T-helper 17 cell (primary cell): ENCODE data around the gene TAOK3. TPM values are rescaled to one million over a fixed set of nuclear protein-coding genes. Genes with fewer than 3 reads are reported as not detected.
"Not testable (repeated sequence)": the region's sequence is repeated elsewhere in the genome, so short reads cannot be mapped to it uniquely, and the experiment has no call there.

Experiments
- ATAC-seq: fragments of 150-1000 bp; cut with Tn5 transposase; 2 replicates; pipeline ENCODE4 v1.10.0; 2021; ENCODE audit warnings: mild to moderate bottlenecking, moderate library complexity
- DNase-seq, 3 donors: peaks; one replicate each; pipeline versions ENCODE4 v3.0.0 to v3.0.0-alpha.2; 2020 to 2021
- H3K9me3 ChIP-seq: one replicate; pipeline ENCODE4 v1.7.0; 2013; ENCODE audit warnings: low read length, mild to moderate bottlenecking; ENCODE audit not compliant: control insufficient read depth, poor library complexity, severe bottlenecking
- H3K27ac Mint-ChIP-seq: one replicate; pipeline ENCODE4 v1.8.0; 2022; ENCODE audit warnings: mild to moderate bottlenecking, moderate library complexity, mixed read lengths
- H3K27me3 Mint-ChIP-seq: one replicate; pipeline ENCODE4 v1.8.0; 2022; ENCODE audit warnings: mixed read lengths
- H3K36me3 Mint-ChIP-seq: one replicate; pipeline ENCODE4 v1.8.0; 2022; ENCODE audit warnings: low read depth, mixed read lengths
- H3K4me1 Mint-ChIP-seq: one replicate; pipeline ENCODE4 v1.8.0; 2022; ENCODE audit warnings: mild to moderate bottlenecking, mixed read lengths
- H3K4me3 Mint-ChIP-seq: one replicate; pipeline ENCODE4 v1.8.0; 2022; ENCODE audit warnings: mild to moderate bottlenecking, moderate library complexity, mixed read lengths
- total RNA-seq, 4 donors: library from RNA in 2 of 4; stranded (reverse) in 2 of 4; gene quantifications; one replicate each; pipeline ENCODE4 v1.2.3 and lab custom pipeline; 2022 to 2026

TAOK3 gene
- total RNA-seq, 2 donors from 2014 or later = 77.8 to 82.2 TPM

DNA sequence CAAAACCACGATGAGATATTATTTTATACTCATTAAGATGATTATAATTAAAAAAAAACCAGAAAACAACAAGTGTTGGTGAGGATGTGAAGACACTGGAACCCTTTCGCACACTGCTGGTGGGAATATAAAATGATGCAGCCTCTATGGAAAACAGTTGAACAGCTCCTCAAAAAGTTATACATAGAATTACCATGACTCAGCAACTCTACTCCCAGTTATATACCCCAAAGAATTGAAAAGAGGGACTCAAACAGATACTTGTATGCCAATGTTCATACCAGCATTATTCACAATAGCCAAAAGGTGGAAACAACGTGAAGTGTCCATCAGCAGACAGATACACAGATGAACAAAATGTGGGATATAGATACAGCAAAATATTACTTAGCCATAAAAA, 53.1 kb downstream of the TAOK3 start:
- Mint-ChIP-seq H3K27me3 (no peaks in the 10 kb centered on the region), H3K27ac (no peak overlapping the region), H3K4me3 (no peak overlapping the region), H3K36me3 (peaks cover 3% of the 10 kb centered on the region), H3K4me1 (peaks cover 30% of the 10 kb centered on the region)
- DNase-seq (no peak), ATAC-seq (no peak)
- H3K9me3 ChIP-seq = no peaks in the 10 kb centered on the region

DNA sequence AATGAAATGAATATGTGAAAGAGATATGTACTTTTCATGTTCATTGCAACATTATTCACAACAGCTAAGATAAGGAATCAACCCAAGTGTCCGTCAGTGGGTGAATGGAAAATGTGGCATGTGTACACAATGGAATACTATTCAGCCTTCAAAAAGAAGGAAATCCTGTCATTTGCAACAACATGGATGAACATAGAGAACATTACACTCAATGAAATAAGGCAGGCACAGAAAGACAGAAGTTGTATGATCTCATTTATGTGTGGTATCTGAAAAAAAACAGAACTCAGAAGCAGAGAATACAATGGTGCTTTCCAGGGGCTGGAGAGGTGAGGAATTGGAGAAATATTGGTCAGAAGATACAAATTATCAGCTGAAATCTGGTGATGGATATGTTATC, 54.0 kb downstream of the TAOK3 start:
- Mint-ChIP-seq H3K36me3 (no peaks in the 10 kb centered on the region), H3K27me3 (no peaks in the 10 kb centered on the region), H3K4me3 (no peak overlapping the region), H3K4me1 (peaks cover 27% of the 10 kb centered on the region), H3K27ac (no peak overlapping the region)
- no peak for DNase-seq
- no peak for ATAC-seq
- no peaks in the 10 kb centered on the region for H3K9me3 ChIP-seq

DNA sequence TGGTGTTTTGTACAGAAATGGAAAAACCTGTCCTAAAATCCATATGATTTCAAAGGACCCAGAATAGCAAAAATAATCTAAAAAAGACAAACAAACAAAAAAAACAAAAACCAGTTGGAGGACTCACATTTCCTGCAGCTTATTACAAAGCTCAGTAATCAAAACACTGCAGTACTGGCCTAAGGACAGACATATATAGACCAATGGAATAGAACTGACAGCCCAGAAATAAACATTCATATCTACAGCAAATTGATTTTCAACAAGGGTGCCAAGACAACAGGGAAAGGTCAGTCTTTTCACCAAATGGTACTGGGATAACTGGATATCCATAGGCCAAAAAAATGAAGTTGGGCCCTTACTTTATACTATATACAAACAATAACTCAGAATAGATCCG, 55.0 kb downstream of the TAOK3 start:
- H3K9me3 ChIP-seq = no peaks in the 10 kb centered on the region
- no peak overlapping the region for H3K4me3 Mint-ChIP-seq
- no peaks in the 10 kb centered on the region for H3K27me3 Mint-ChIP-seq
- no peak overlapping the region for H3K27ac Mint-ChIP-seq
- H3K4me1 Mint-ChIP-seq = peaks cover 25% of the 10 kb centered on the region
- DNase-seq (no peak), ATAC-seq (no peak)
- H3K36me3 Mint-ChIP-seq = no peaks in the 10 kb centered on the region

DNA sequence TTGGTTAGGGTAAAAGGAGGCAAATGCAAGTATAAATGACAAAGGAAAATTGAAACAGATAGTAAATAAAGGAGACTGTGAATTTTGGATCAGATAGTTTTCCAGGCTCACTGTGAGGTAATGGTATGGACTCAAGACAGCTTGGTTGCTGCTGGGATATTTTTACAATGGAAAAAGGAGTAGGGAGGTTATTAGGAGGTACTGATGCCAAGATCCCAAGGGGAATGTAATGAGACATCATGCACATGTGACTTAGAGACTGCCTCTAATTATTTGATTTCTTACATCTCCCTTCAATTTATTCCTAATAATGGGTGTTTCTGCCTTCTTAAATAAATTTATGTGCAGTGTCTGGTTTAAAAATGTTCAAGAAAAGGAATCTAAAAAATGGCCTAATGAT, 56.9 kb downstream of the TAOK3 start:
- H3K9me3 ChIP-seq = no peaks in the 10 kb centered on the region
- ATAC-seq (no peak), DNase-seq (no peak)
- Mint-ChIP-seq H3K27me3 (no peaks in the 10 kb centered on the region), H3K4me3 (no peak overlapping the region), H3K4me1 (peaks cover 29% of the 10 kb centered on the region), H3K27ac (no peak overlapping the region), H3K36me3 (no peaks in the 10 kb centered on the region)

DNA sequence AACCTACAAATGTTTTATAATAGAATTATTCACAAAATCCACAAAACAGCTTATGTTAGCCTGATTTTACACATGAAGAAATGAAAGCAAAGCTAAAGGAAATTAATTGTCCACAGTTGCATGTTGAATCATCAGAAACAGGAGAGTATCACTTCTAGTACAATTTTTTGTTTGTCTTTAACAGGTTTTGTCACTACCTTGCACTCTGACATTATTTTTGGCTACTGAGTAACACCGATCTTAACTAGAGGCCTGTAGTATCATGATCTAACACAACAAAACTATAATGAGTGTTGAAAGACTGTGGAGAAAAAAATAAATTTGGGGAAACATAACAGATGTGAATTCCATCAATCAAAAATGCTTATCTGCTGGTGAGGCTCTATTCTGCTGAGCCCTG, 60.1 kb downstream of the TAOK3 start:
- Mint-ChIP-seq H3K4me3 (no peak overlapping the region), H3K36me3 (no peaks in the 10 kb centered on the region), H3K27me3 (no peaks in the 10 kb centered on the region), H3K27ac (no peak overlapping the region), H3K4me1 (peaks cover 29% of the 10 kb centered on the region)
- ATAC-seq (no peak), DNase-seq (no peak)
- H3K9me3 ChIP-seq = no peaks in the 10 kb centered on the region

DNA sequence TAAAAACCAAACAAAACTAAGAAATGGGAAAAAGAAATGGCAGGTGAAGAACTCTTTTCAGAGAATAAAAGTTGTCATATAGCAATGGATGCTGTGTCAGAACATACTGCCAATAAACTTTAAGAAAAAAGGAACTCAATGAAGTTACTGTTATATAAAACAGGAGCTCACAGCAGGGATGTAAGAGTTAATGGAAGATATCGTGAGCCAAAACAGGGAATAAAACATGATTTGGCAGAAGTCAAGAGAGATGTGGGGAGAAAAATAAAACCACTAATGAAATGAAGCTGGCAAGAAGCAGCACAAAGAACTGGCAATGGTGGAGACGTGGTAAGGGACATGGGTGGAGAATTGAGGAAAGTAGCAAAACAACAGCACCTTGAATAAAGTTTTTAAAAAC, 61.0 kb downstream of the TAOK3 start:
- Mint-ChIP-seq H3K4me1 (peaks cover 34% of the 10 kb centered on the region), H3K27me3 (no peaks in the 10 kb centered on the region), H3K27ac (no peak overlapping the region), H3K36me3 (no peaks in the 10 kb centered on the region), H3K4me3 (no peak overlapping the region)
- H3K9me3 ChIP-seq = no peaks in the 10 kb centered on the region
- ATAC-seq (no peak), DNase-seq (no peak)

DNA sequence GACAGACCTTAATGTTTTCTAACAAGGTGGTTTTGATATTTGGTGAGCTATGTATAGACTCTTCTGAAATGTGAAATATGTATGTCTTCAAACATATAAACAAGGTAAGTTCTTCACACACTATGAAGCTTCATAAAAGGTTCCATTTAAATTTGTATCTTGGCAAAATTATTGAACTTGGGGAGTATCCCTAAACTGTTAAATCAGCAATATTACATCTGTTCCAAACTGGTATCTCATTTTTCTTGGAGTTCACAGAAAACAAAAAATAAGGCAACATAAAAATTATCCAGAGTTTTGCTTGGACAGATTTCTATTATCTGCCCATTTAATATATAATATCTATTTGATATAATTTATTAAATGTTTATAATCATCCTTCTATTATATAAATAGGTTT, 62.4 kb downstream of the TAOK3 start:
- H3K9me3 ChIP-seq = no peaks in the 10 kb centered on the region
- H3K36me3 Mint-ChIP-seq = no peaks in the 10 kb centered on the region
- peaks cover 28% of the 10 kb centered on the region for H3K4me1 Mint-ChIP-seq
- H3K27me3 Mint-ChIP-seq = no peaks in the 10 kb centered on the region
- ATAC-seq = no peak
- no peak overlapping the region for H3K27ac Mint-ChIP-seq
- H3K4me3 Mint-ChIP-seq = no peak overlapping the region
- no peak for DNase-seq

DNA sequence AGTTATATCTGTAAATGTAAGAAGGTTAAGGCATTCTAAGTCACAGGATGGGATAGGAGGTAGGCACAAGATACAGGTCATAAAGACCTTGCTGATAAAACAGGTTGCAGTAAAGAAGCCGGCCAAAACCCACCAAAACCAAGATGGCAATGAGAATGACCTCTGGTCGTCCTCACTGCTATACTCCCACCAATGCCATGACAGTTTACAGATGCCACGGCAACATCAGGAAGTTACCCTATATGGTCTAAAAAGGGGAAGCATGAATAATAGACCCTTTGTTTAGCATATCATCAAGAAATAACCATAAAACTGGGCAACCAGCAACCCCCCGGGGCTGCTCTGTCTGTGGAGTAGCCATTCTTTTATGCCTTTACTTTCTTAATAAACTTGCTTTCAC, 64.7 kb downstream of the TAOK3 start:
- not testable (repeated sequence) for H3K36me3 Mint-ChIP-seq, H3K27ac Mint-ChIP-seq, H3K9me3 ChIP-seq, ATAC-seq, H3K27me3 Mint-ChIP-seq, H3K4me3 Mint-ChIP-seq, DNase-seq
- H3K4me1 Mint-ChIP-seq = peaks cover 25% of the 10 kb centered on the region

DNA sequence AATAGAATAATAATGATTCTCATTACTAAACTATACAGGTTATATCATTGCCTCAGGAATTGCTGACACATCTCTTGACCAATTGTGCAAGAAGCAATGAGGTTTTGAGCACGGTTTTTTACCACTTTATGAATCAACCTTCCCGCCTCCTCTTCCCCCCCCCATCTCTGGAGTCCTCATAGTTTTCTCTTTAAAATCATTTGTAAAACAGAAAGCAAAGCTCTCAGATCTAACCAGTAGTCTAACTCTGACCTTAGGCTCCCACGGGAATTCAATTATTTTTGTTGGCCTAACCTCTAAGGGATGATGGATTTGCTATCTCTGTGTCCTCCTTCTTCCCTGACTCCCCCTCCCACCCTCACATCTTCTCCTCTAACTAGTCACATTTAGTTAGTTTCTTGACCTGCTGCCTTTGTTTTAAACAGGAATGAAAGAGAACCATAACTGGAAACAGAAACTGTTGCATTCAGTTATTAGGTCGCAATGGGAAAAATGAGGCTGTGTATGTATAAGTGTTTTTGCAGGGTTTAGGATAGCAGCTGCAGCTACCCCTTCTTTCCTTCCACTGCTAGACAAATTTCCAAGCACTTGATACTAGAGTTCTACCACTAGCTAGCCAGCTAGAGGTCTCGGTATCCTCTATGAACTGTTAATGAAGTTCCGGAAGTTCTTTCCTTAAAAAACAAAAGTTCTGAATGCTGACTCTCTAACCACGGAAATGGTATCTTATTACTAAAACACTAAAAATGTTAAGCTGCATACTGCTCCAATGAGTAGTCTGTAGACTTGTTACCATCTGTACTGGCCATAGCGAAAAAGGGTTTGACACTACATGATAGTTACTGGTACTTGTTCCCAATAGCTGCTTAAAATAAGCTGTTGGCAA, 65.4 kb downstream of the TAOK3 start:
- Mint-ChIP-seq H3K27ac (no peak overlapping the region), H3K4me1 (peaks cover 26% of the 10 kb centered on the region), H3K4me3 (peak overlapping the region; percentile 56), H3K27me3 (no peaks in the 10 kb centered on the region), H3K36me3 (no peaks in the 10 kb centered on the region)
- ATAC-seq (no peak), DNase-seq (no peak)
- H3K9me3 ChIP-seq = no peaks in the 10 kb centered on the region

DNA sequence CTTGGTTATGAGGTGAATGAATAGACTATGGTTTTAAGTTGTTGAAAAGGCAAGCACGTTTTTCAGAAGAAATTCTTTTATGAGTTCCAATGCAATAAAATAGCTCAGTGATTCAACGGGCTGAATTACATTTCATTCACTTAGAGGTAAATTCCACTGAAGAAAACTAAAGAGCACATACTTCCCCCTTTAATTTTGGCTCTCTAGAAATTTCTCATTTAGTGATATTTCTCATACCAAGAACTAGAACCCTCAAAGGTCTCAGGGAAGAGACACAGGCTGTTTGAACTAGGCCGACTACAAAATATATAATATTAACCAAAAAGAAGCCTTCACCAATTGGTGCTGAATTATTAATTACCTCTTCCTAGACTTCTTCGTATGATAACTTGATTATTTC, 68.6 kb downstream of the TAOK3 start:
- Mint-ChIP-seq H3K4me3 (no peak overlapping the region), H3K27ac (peak overlapping the region; percentile 82), H3K4me1 (peaks cover 22% of the 10 kb centered on the region), H3K27me3 (no peaks in the 10 kb centered on the region), H3K36me3 (no peaks in the 10 kb centered on the region)
- DNase-seq (no peak), ATAC-seq (no peak)
- no peaks in the 10 kb centered on the region for H3K9me3 ChIP-seq

DNA sequence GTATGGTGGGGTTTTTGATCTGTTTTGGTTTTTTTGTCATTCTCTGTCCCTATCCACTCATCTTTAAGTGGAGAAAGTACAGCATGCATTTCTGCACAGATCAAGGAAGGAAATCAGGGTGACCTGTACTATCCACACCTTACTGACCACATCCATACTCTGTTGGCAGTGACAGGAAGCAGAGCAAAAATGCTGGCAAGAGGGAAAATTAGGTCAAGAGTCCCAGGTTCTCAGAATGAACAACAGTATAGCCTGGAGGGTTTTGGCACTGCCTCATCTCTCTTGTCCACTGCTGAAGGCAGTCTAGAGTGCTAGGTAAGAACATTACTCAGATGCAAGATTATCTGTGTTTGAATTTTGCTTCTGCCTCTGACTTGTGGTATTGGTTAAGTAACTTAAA, 70.7 kb downstream of the TAOK3 start:
- no peak for DNase-seq
- ATAC-seq = no peak
- peak overlapping the region; percentile 39 for H3K27ac Mint-ChIP-seq
- H3K36me3 Mint-ChIP-seq = no peaks in the 10 kb centered on the region
- no peaks in the 10 kb centered on the region for H3K9me3 ChIP-seq
- H3K4me3 Mint-ChIP-seq = no peak overlapping the region
- peaks cover 18% of the 10 kb centered on the region for H3K4me1 Mint-ChIP-seq
- no peaks in the 10 kb centered on the region for H3K27me3 Mint-ChIP-seq

DNA sequence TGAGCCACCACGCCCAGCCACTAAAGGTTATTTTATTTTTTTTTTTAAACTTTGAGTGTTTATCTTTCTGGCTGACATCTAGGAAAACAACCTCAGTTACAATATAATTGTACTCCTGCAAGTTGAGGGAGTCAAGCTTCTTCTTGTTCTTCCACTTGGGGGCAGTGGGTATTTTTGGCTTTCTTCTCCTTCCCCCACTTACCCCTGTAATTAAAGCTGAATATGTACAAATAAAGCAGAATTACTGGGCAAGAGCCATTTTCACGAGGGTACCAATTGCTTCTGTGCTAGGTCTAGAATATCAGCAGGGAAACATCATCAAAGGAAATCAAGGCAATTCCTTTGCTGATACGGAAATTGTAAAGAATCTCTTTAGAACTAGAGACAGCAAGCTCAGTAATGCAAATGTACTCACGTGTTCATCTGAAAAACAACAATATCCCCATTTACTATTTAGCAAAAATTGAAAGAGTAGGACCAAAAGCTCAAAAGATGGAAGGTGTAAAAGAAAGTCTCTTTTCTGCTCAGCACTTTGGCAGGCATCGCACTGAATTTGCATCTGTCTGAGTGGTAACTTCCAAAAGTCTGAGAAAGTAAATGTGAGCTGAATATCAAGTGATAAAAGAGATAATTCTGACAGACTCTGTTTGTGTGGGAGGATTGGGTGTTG, 72.8 kb downstream of the TAOK3 start:
- no peaks in the 10 kb centered on the region for H3K9me3 ChIP-seq
- H3K27me3 Mint-ChIP-seq = no peaks in the 10 kb centered on the region
- no peaks in the 10 kb centered on the region for H3K36me3 Mint-ChIP-seq
- no peak for ATAC-seq
- H3K4me3 Mint-ChIP-seq = no peak overlapping the region
- peaks cover 19% of the 10 kb centered on the region for H3K4me1 Mint-ChIP-seq
- no peak overlapping the region for H3K27ac Mint-ChIP-seq
- DNase-seq = no peak

DNA sequence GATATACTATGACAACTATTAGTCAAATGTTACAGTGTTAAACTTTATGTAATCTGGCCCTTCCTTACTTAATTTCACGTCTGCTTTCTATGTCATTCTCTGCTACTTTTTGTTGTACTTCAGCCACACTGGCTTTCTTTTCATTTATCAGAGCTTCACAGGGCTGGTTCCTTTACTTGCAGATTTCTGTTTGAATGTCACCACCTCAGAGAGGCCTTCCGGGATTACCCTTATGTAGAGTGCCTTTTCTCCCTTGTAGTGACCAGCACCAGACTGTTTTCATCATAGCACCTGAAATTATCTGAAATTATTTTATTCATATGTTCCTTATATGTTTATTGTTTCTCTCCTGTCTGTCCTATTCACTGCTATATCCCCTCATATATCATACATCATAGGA, 75.4 kb downstream of the TAOK3 start:
- Mint-ChIP-seq H3K4me3 (no peak overlapping the region), H3K36me3 (no peaks in the 10 kb centered on the region), H3K27ac (peak overlapping the region; percentile 24), H3K4me1 (peaks cover 11% of the 10 kb centered on the region), H3K27me3 (no peaks in the 10 kb centered on the region)
- no peak for DNase-seq
- no peak for ATAC-seq
- H3K9me3 ChIP-seq = no peaks in the 10 kb centered on the region

DNA sequence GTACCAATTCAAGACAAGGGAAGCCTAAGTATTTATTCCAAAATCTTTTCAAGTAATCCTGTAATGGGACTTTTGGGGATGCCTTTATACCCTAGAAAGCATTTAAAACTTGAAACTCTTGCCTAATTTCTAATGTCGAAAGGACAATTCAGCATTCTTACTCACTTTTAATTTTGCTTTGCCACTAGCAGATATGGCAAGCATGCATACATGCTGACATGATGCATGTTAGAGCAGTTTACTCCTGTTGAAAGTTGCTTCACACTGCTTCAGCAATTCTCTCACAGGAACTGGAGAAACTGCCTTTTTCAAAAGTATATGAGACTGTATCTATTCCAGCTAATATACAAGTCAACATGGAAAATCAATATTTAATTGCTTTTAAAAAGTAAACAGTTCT, 79.9 kb downstream of the TAOK3 start:
- no peak overlapping the region for H3K4me3 Mint-ChIP-seq
- peaks cover 7% of the 10 kb centered on the region for H3K4me1 Mint-ChIP-seq
- no peaks in the 10 kb centered on the region for H3K36me3 Mint-ChIP-seq
- H3K27me3 Mint-ChIP-seq = no peaks in the 10 kb centered on the region
- ATAC-seq (no peak), DNase-seq (no peak)
- H3K9me3 ChIP-seq = no peaks in the 10 kb centered on the region
- no peak overlapping the region for H3K27ac Mint-ChIP-seq
